HCT116 (cell line): ENCODE measurements around the gene CRACR2A. TPM values are rescaled to one million over a fixed set of nuclear protein-coding genes. Genes with fewer than 3 reads are reported as not detected.

ENCODE experiments used
- ATAC-seq: fragments of 200-7000 bp; cut with Tn5 transposase; 2 replicates; pipeline ENCODE4 v1.9.1; 2020; ENCODE audit warnings: mild to moderate bottlenecking, moderate library complexity
- BruUV-seq: library from RNA; stranded (reverse); fragments of 400-500 nt; replicated peaks from 2 replicates; lab custom pipeline; 2021; lab: Mats Ljungman, UMichigan
- CTCF ChIA-PET: fragments of 300-600 bp; sonication (Branson Sonifier 250); formaldehyde crosslinking; loops from one replicate; lab custom pipeline; 2021; ENCODE audit warnings: antibody characterized with exemption; lab: Charles Lee
- POLR2A ChIA-PET: fragments of 300-600, 350-600 bp; sonication (Branson Sonifier 250); formaldehyde crosslinking; loops from one replicate; lab custom pipeline; 2021; ENCODE audit warnings: antibody characterized with exemption; lab: Charles Lee
- RAD21 ChIA-PET, 2 experiments: fragments of 300-600 bp; sonication (Branson Sonifier 250); formaldehyde crosslinking; loops; one replicate each; lab custom pipeline; 2023; ENCODE audit warnings: low total read pairs in 2 of 2; ENCODE audit not compliant: uncharacterized antibody in 2 of 2, unreplicated experiment in 2 of 2, low non-redundant PET in 1 of 2; lab: Charles Lee
- DNase-seq: peaks from one replicate; pipeline ENCODE4 v3.0.0-alpha.2; 2010; ENCODE audit warnings: low read depth, low spot score
- H2AFZ ChIP-seq: fragments of 200-600 bp; shearing (Covaris generic), sonication (generic); 2 replicates; pipeline ENCODE4 v1.6.1; 2017; ENCODE audit warnings: low read depth, mixed run types, mixed read lengths, antibody characterized with exemption, low read length; ENCODE audit not compliant: poor library complexity, severe bottlenecking
- H3K27ac ChIP-seq: 2 replicates; pipeline ENCODE4 v1.5.1; 2012; ENCODE audit warnings: low read depth, low read length
- H3K27me3 ChIP-seq: fragments of 200-600 bp; sonication (generic); 2 replicates; pipeline ENCODE4 v1.6.1; 2016; ENCODE audit warnings: mixed run types, low read length, mixed read lengths; ENCODE audit not compliant: insufficient read depth
- H3K36me3 ChIP-seq, 2 experiments: fragments of 200-500 bp in 1 of 2; fragments of 200-600 bp in 1 of 2; sonication (Bioruptor generic) in 1 of 2; sonication (generic) in 1 of 2; 2 replicates each; pipeline versions ENCODE4 v1.5.1 to v1.6.1; 2014 to 2016; ENCODE audit warnings: low read length in 2 of 2, inconsistent platforms in 1 of 2, mixed read lengths in 1 of 2, mixed run types in 1 of 2; ENCODE audit not compliant: insufficient read depth in 2 of 2, control insufficient read depth in 1 of 2
- H3K4me1 ChIP-seq, 2 experiments: fragments of 200-600 bp in 1 of 2; sonication (generic) in 1 of 2; 2 replicates each; pipeline versions ENCODE4 v1.5.1 to v1.6.1; 2012 to 2017; ENCODE audit warnings: low read length in 2 of 2, inconsistent platforms in 1 of 2, mild to moderate bottlenecking in 1 of 2, mixed read lengths in 1 of 2, mixed run types in 1 of 2, moderate library complexity in 1 of 2; ENCODE audit not compliant: insufficient read depth in 2 of 2, control insufficient read depth in 1 of 2
- H3K4me2 ChIP-seq: fragments of 200-600 bp; sonication (generic); 2 replicates; pipeline ENCODE4 v1.6.1; 2017; ENCODE audit warnings: mixed run types, low read length, mixed read lengths
- H3K4me3 ChIP-seq, 2 experiments: fragments of 200-600 bp in 1 of 2; sonication (generic) in 1 of 2; replicated peaks in 1 of 2; 2 replicates each; pipeline ENCODE4 v1.5.1; 2011 to 2016; ENCODE audit warnings: low read length in 2 of 2, control low read depth in 1 of 2, low read depth in 1 of 2, mild to moderate bottlenecking in 1 of 2, mixed read lengths in 1 of 2, mixed run types in 1 of 2
- H3K79me2 ChIP-seq: fragments of 200-600 bp; sonication (generic); 2 replicates; pipeline ENCODE4 v1.6.1; 2017; ENCODE audit warnings: mild to moderate bottlenecking, mixed run types, low read length, moderate library complexity, mixed read lengths; ENCODE audit not compliant: insufficient read depth
- H3K9ac ChIP-seq: fragments of 200-600 bp; sonication (generic); 2 replicates; pipeline ENCODE4 v1.6.1; 2016; ENCODE audit warnings: low read length, mixed read lengths
- H3K9me2 ChIP-seq: fragments of 200-600 bp; sonication (generic), shearing (Covaris generic); 2 replicates; pipeline ENCODE4 v1.6.1; 2017; ENCODE audit warnings: mixed run types, mild to moderate bottlenecking, moderate library complexity; ENCODE audit not compliant: insufficient read depth
- H3K9me3 ChIP-seq, 2 experiments: fragments of 200-500 bp in 1 of 2; fragments of 200-600 bp in 1 of 2; sonication (Bioruptor generic) in 1 of 2; sonication (generic) in 1 of 2; 2 replicates each; pipeline ENCODE4 v1.6.1; 2014 to 2017; ENCODE audit warnings: low read length in 2 of 2, mixed read lengths in 2 of 2, inconsistent platforms in 1 of 2, low read depth in 1 of 2, mild to moderate bottlenecking in 1 of 2, mixed run types in 1 of 2, moderate library complexity in 1 of 2; ENCODE audit not compliant: control insufficient read depth in 1 of 2, insufficient read depth in 1 of 2
- H4K20me1 ChIP-seq: fragments of 200-600 bp; sonication (generic), shearing (Covaris generic); 2 replicates; pipeline ENCODE4 v1.6.1; 2017; ENCODE audit warnings: mixed run types, mild to moderate bottlenecking, moderate library complexity; ENCODE audit not compliant: insufficient read depth
- CBX3 ChIP-seq: IDR thresholded peaks from 2 replicates; pipeline ENCODE4 v1.6.1; 2012; ENCODE audit warnings: low read depth
- ELF1 ChIP-seq: IDR thresholded peaks from 2 replicates; pipeline ENCODE4 v1.6.1; 2012; ENCODE audit warnings: low read depth, borderline replicate concordance
- EZH2phosphoT487 ChIP-seq: fragments of 200-600 bp; IDR thresholded peaks from 2 replicates; pipeline ENCODE4 v1.6.1; 2018; ENCODE audit warnings: antibody characterized with exemption, borderline replicate concordance
- POLR2A ChIP-seq: IDR thresholded peaks from 2 replicates; pipeline ENCODE4 v1.7.0; 2011; ENCODE audit warnings: borderline replicate concordance; ENCODE audit not compliant: insufficient read depth, insufficient read length; ENCODE audit errors: extremely low read depth
- RAD21 ChIP-seq: IDR thresholded peaks from 2 replicates; pipeline ENCODE4 v1.6.1; 2012; ENCODE audit warnings: low read depth, mild to moderate bottlenecking
- ZFX ChIP-seq: fragments of 450-650 bp; IDR thresholded peaks from 2 replicates; pipeline ENCODE4 v1.6.1; 2017
- intact Hi-C: fragments of 100-400 bp; cut with micrococcal nuclease; formaldehyde crosslinking; loops from 2 replicates; pipeline ENCODE4 v1.10.0; 2022
- total RNA-seq: library from RNA; stranded (reverse); gene quantifications from one replicate; pipeline ENCODE4 v1.2.1, GENCODE V29; 2021; ENCODE audit not compliant: unreplicated experiment
- TF ChIP-seq, protein P1 (sequence below): IDR thresholded peaks from 2 replicates; pipeline ENCODE4 v1.6.1; 2012; ENCODE audit warnings: low read depth

Gene CRACR2A
- total RNA-seq, 1 experiment from 2014 or later = 18.4 TPM

DNA sequence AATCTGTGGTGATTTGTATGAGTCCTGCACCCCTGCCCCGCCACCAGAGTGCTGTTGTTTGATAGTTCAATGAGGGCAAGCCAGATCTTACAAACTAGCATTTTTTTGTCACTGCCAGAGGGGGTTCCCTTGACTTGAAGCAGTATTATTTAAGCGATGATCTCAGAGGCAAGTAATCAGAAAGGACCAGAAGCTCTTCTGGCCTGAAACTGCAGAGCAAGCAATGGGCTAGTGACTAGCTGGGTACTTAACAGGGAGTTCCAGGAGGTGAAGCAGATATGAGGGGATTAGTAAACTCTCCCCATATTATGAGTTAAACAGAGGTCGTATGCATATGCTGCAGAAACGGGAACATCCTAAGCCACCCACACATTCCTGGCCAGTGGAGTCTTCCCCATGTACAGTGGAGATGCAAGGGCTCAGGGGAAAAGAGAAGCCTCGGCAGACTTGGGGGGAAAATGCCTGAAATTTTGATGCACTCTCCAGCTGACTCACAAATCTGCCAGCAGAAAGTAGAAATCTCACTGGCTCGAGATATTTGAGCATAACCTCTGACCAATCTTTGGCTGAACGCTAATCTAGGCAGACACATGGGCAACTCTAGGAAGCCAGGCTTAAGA, 8.3 kb upstream of the CRACR2A start:
- TF ChIP-seq RAD21 = no peak
- no peak for TF ChIP-seq ELF1
- TF ChIP-seq, protein P1, sequence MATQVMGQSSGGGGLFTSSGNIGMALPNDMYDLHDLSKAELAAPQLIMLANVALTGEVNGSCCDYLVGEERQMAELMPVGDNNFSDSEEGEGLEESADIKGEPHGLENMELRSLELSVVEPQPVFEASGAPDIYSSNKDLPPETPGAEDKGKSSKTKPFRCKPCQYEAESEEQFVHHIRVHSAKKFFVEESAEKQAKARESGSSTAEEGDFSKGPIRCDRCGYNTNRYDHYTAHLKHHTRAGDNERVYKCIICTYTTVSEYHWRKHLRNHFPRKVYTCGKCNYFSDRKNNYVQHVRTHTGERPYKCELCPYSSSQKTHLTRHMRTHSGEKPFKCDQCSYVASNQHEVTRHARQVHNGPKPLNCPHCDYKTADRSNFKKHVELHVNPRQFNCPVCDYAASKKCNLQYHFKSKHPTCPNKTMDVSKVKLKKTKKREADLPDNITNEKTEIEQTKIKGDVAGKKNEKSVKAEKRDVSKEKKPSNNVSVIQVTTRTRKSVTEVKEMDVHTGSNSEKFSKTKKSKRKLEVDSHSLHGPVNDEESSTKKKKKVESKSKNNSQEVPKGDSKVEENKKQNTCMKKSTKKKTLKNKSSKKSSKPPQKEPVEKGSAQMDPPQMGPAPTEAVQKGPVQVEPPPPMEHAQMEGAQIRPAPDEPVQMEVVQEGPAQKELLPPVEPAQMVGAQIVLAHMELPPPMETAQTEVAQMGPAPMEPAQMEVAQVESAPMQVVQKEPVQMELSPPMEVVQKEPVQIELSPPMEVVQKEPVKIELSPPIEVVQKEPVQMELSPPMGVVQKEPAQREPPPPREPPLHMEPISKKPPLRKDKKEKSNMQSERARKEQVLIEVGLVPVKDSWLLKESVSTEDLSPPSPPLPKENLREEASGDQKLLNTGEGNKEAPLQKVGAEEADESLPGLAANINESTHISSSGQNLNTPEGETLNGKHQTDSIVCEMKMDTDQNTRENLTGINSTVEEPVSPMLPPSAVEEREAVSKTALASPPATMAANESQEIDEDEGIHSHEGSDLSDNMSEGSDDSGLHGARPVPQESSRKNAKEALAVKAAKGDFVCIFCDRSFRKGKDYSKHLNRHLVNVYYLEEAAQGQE = no peak
- TF ChIP-seq CBX3 = no peak
- no peak for TF ChIP-seq POLR2A
- no peak for TF ChIP-seq ZFX
- TF ChIP-seq EZH2phosphoT487 = no peak
- TF ChIP-seq, all 23 proteins: peak for 0
- Histone ChIP-seq H3K9me3 (no peaks in the 10 kb centered on the region), H3K9ac (no peak overlapping the region), H3K9me2 (no peaks in the 10 kb centered on the region), H4K20me1 (no peaks in the 10 kb centered on the region), H3K27ac (no peak overlapping the region), H3K79me2 (no peaks in the 10 kb centered on the region), H3K4me2 (no peak overlapping the region), H3K4me1 (no peaks in the 10 kb centered on the region), H2AFZ (no peak overlapping the region), H3K36me3 (no peaks in the 10 kb centered on the region), H3K4me3 (no peak overlapping the region), H3K27me3 (no peaks in the 10 kb centered on the region)
- BruUV-seq = no TSS peak
- DNase-seq (no peak), ATAC-seq (no peak)
- ChIA-PET RAD21 (no interaction called here), POLR2A (no interaction called here), CTCF (no interaction called here)
- intact Hi-C loops = no loop called here
